ENCODE results near the gene GNAQ.

The GNAQ gene

GRCh38 chr9:77848404-77848803 lies 183.2 kb downstream of the GNAQ start:
- TF ChIP-seq CTCF (IDR thresholded peaks at IDR 0.05; ENCODE audit: insufficient read depth, low read depth, low read length, missing control alignments) = no peak
- DNase-seq (ENCODE audit: low read depth) = no peak
- no peak overlapping the region for H3K4me3 ChIP-seq (ENCODE audit: low read depth, low read length)

- no peak overlapping the region for H3K4me3 ChIP-seq (ENCODE audit: low read depth, low read length)
- DNase-seq (ENCODE audit: low read depth) = no peak
- TF ChIP-seq CTCF (IDR thresholded peaks at IDR 0.05; ENCODE audit: insufficient read depth, low read depth, low read length, missing control alignments) = no peak
Measured at GRCh38 chr9:77847626-77848025, 184.0 kb downstream of the GNAQ start.

- H3K4me3 ChIP-seq (ENCODE audit: low read depth, low read length) = no peak overlapping the region
- DNase-seq (ENCODE audit: low read depth) = no peak
- no peak for TF ChIP-seq CTCF (IDR thresholded peaks at IDR 0.05; ENCODE audit: insufficient read depth, low read depth, low read length, missing control alignments)
Measured at GRCh38 chr9:77847059-77847499, 184.5 kb downstream of the GNAQ start.

GRCh38 chr9:77844415-77844814 lies 187.2 kb downstream of the GNAQ start:
- DNase-seq (ENCODE audit: low read depth) = no peak
- TF ChIP-seq CTCF (IDR thresholded peaks at IDR 0.05; ENCODE audit: insufficient read depth, low read depth, low read length, missing control alignments) = no peak
- no peak overlapping the region for H3K4me3 ChIP-seq (ENCODE audit: low read depth, low read length)

DNA sequence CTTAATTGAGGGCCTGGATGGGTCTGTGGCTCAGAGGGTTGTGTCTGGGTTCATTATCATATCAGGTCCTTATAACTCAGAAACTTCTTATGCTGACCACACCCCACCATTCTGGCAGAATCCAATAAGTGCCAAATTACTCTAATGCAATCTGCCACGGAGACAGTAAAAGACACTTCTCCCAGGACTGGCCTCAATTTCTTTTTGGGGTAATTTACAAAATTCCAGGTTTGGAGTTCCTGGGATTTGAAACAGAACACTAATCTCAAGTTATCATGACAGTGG lies 187.8 kb downstream of the GNAQ start:
- H3K4me3 ChIP-seq (ENCODE audit: low read depth, low read length) = no peak overlapping the region
- no peak for DNase-seq (ENCODE audit: low read depth)
- TF ChIP-seq CTCF (IDR thresholded peaks at IDR 0.05; ENCODE audit: insufficient read depth, low read depth, low read length, missing control alignments) = no peak

GRCh38 chr9:77843076-77843870 lies 188.3 kb downstream of the GNAQ start:
- H3K4me3 ChIP-seq (ENCODE audit: low read depth, low read length) = no peak overlapping the region
- no peak for TF ChIP-seq CTCF (IDR thresholded peaks at IDR 0.05; ENCODE audit: insufficient read depth, low read depth, low read length, missing control alignments)
- no peak for DNase-seq (ENCODE audit: low read depth)
